ENCODE results near the gene TMEM100.
A peak's percentile ranks its signal among the peaks of the same experiment; 100 is the strongest.

Gene TMEM100

DNA sequence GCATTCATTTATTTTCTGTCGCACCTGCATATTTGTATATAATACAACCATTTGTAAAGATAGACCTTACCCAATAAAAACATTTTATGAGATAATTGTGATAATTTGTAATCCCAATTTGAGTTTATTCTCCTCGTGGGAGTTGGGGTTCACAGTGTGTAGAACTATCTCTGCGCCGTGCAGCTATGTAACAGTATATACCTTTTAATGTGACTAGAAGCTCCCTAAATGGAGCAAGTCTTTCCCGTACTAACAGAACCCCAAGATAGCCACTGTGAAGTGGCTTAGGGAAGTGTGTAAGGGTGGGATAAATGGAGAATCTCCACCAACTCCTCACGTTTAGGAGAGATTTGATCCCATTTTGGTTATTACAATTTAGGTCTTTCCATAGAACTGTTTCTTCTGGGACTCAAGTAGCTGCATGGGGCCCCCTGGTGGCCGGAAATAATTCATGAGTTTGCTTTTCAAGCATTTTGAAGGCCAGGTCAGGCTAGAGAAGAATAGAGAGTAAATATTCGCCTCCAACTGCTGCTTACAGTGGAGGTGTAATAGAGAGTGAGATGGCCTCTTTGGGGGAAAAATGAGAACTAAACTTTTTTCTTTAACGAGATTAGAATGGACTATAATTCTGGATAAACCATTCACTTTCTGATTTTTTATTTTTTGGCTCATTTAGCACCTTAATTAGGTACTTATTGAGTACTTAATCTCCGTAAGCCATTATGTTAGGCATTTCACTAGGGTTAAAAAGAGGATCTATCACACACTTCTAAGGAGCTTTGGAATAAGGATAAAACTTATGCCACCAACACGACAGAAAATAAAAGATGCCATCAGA lies 4.5 kb downstream of the TMEM100 start:
- peak; percentile 17 for DNase-seq (ENCODE audit: low spot score)

DNA sequence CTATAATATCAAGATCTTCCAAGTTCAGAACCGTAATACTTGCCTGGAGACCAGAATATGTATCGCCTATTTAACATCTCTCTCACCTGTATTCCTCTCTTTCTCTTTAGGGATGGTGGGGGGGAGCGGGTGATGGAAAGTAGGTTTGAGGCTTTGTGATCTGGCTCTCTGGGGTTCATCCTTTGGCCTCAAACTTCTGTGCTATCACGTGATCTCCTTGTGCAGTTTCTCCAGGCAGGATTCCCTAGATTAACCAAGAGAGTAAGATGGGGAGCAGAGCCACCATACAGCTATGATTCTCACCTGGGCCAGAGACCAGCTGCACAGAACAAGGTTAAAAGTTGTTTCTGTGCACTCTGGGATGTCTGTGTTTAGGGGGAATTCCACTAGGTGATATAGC lies 5.2 kb downstream of the TMEM100 start:
- DNase-seq (ENCODE audit: low spot score) = no peak

GRCh38 chr17:55710829-55711496 lies 11.7 kb downstream of the TMEM100 start:
- no peak for DNase-seq (ENCODE audit: low spot score)

GRCh38 chr17:55710410-55710809 lies 12.3 kb downstream of the TMEM100 start:
- no peak for DNase-seq (ENCODE audit: low spot score)

GRCh38 chr17:55709984-55710383 lies 12.7 kb downstream of the TMEM100 start:
- DNase-seq (ENCODE audit: low spot score) = no peak

DNA sequence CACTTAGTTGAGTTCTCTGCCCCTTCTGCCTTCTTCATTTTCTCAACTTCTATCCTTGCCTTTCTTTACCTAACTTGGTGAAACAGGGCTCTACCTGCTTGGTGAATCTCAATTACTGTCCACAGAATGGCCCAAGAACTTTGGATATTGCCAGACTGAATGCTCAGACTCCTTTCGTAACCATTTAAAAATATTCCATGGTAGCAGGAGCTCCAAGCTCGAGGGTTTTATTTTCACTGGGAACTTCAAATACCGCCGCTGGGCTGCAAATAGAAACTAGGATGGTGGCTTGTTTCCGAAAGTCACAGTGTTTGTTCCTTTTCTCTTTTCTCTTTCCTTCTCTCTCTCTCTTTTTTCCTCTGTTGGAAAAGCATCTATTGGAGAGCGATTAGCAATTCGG lies 13.2 kb downstream of the TMEM100 start:
- DNase-seq (ENCODE audit: low spot score) = no peak

GRCh38 chr17:55708175-55708974 lies 14.3 kb downstream of the TMEM100 start:
- DNase-seq (ENCODE audit: low spot score) = no peak

DNA sequence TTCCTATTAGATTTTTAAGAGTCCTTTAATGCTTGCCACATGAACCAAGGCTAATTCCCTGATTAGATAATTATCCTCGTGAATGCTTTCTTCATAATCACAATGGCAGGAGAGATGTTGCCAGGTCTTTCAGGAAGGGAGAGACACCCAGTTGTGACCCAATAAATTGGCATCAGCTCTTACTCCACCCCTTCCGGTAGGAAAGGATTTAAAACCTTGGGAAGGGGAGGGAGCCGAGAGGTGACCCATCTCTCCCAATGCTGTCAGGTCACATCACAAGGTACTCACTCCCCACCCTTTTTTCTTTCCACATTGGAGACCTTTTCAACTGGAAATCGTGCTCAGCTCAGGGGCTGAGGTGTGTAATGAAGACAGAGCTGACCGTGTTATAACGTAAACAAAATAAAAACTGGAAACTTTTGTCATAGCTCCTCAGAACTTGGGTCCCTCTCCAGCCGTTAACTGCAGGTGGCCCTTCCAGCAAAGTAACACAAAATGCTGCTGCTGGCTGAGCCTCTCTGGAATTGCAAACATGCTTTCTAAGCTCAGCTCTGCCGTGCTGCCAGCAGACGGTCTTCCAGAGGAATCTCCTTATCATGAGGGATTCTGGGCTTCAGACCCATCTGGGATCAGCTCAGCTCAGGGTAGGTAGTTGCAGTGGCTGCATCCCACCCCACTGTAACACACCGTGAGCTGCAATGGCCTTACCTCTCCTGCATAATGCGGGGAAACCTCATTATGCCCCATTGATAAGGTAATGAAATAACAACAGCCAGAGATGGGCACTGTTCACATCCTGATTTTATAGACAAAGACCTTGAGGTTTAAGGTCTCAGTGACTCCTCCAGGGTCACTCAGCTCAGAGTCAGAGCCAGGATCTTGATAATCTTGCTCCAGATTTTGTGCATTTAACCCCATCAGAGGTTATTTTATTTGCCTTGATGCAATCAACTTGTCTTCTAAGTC lies 15.6 kb downstream of the TMEM100 start:
- no peak for DNase-seq (ENCODE audit: low spot score)

GRCh38 chr17:55705847-55706246 lies 16.8 kb downstream of the TMEM100 start:
- DNase-seq (ENCODE audit: low spot score) = no peak

GRCh38 chr17:55704401-55704800 lies 18.3 kb downstream of the TMEM100 start:
- DNase-seq (ENCODE audit: low spot score) = no peak

GRCh38 chr17:55702150-55702549 lies 20.5 kb downstream of the TMEM100 start:
- DNase-seq (ENCODE audit: low spot score) = no peak

GRCh38 chr17:55699181-55699860 lies 23.3 kb downstream of the TMEM100 start:
- DNase-seq (ENCODE audit: low spot score) = no peak

GRCh38 chr17:55694286-55694910 lies 28.3 kb downstream of the TMEM100 start:
- DNase-seq (ENCODE audit: low spot score) = no peak

GRCh38 chr17:55693254-55694216 lies 29.1 kb downstream of the TMEM100 start:
- no peak for DNase-seq (ENCODE audit: low spot score)

DNA sequence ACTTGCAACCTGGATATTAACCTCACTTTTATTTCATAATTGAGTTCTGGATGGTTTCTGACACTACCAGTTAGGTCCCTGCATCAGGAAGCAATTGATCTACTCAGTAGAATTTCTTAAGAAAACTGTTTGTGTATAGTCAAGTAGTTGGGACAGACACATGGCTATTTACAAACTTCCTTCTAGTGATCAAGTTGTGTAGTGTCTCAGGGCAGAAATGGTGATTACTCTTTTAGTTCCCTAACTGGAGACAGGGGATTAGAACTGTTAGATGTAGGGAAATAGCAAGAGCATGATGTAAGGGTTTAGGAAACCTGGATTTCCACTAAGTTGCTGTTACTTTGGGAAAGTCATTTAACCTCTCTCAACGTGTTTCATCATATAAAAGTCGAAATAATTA lies 30.4 kb downstream of the TMEM100 start:
- DNase-seq (ENCODE audit: low spot score) = no peak

DNA sequence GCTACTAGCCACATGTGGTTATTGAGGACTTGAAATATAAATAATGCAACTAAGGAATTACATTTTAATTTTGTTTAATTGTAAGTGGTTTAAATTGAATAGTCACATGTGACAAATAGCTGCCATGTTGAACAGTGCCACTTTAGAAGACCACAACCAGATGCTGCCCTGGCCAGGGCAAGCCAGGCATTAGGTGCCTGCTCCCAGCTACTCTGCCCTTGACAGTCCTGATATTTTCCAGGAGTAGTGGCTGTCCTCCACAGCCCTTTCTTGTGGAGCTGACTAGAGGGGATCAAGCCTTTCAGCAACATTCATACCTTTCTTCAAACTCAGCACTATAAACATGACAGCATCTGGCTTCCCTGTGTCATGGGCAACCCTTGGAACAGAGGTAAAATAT lies 31.0 kb downstream of the TMEM100 start:
- no peak for DNase-seq (ENCODE audit: low spot score)

DNA sequence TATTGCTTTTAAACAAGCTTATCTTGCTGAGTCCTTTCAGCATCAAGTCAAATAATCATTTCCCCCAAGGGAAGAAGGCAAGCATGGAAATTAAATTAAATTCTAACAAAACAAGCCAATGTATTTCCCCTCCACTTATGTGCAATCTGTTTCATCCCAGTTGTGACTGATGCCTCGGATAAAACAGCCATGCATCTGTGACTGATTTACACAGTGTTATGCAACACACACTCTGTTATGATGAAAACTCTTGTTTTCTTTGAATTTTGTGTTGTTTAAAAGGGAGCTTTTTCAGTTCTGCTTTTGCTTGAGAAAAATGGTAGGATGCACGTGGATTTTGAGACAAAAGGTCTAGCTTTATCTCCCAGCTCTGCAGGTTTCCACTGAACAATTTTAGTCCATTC lies 32.6 kb downstream of the TMEM100 start:
- DNase-seq (ENCODE audit: low spot score) = no peak

- DNase-seq (ENCODE audit: low spot score) = no peak
These were observed 33.0 kb downstream of the TMEM100 start for GRCh38 chr17:55689672-55690071.

DNA sequence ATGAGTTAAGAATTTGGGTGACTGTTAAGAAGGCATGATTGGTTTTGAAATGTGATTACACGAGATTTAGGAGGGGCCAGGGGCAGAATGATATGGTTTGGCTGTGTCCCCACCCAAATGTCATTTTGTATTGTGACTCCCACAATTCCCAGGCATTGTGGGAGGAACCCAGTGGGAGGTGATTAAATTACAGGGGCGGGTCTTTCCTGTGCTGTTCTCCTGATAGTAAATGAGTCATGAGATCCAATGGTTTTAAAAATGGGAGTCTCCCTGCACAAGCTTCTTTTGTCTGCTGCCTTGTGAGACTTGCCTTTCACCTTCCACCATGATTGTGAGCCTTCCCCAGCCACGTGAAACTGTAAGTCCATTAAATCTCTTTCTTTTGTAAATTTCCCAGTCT lies 34.6 kb downstream of the TMEM100 start:
- DNase-seq (ENCODE audit: low spot score) = no peak
